Transverse colon (tissue), 4 donors: ENCODE data around the gene TSHZ3. TPM values are rescaled to one million over a fixed set of nuclear protein-coding genes. Genes with fewer than 3 reads are reported as not detected.

Experiments used
- DNase-seq: peaks from one replicate; pipeline ENCODE4 v3.0.0-alpha.2; 2019
- H3K27ac ChIP-seq, 4 donors: fragments of 200-600 bp; sonication (generic); 2 replicates each; pipeline ENCODE4 v1.5.1; 2016 to 2018; ENCODE audit warnings: inconsistent platforms in 4 of 4
- H3K27me3 ChIP-seq: fragments of 200-600 bp; sonication (generic); 2 replicates; pipeline ENCODE4 v1.5.1; 2017; ENCODE audit warnings: inconsistent platforms
- H3K36me3 ChIP-seq, 4 donors: fragments of 200-600 bp; sonication (generic); 2 replicates each; pipeline ENCODE4 v1.5.1; 2017 to 2019; ENCODE audit warnings: inconsistent platforms in 4 of 4
- H3K4me1 ChIP-seq, 4 donors: fragments of 200-600 bp; sonication (generic); 2 replicates each; pipeline ENCODE4 v1.5.1; 2017 to 2020; ENCODE audit warnings: inconsistent platforms in 4 of 4
- H3K4me3 ChIP-seq, 4 donors: fragments of 200-600 bp; sonication (generic); 1 replicate in 1 of 4; 2 replicates in 3 of 4; pipeline versions ENCODE4 v1.5.1 to v1.6.1; 2017 to 2019; ENCODE audit warnings: inconsistent platforms in 4 of 4
- H3K9me3 ChIP-seq, 2 donors: fragments of 200-600 bp; sonication (generic); 2 replicates each; pipeline ENCODE4 v1.5.1; 2017 to 2019; ENCODE audit warnings: inconsistent platforms in 2 of 2
- CTCF ChIP-seq, 5 experiments: fragments of 200-600 bp in 3 of 5; fragments of 450-650 bp in 2 of 5; sonication (generic) in 3 of 5; IDR thresholded peaks; 1 replicate in 2 of 5; 2 replicates in 3 of 5; pipeline ENCODE4 v1.5.1; 2016 to 2017; ENCODE audit warnings: antibody characterized with exemption in 5 of 5, inconsistent platforms in 3 of 5, mild to moderate bottlenecking in 2 of 5, moderate library complexity in 1 of 5
- EP300 ChIP-seq: sonication (generic); formaldehyde crosslinking; IDR thresholded peaks from one replicate; pipeline ENCODE4 v1.6.1; 2017; ENCODE audit warnings: antibody characterized with exemption, low read depth
- POLR2A ChIP-seq: fragments of 450-650 bp; IDR thresholded peaks from one replicate; pipeline ENCODE4 v1.6.1; 2016; ENCODE audit warnings: antibody characterized with exemption, mild to moderate bottlenecking, moderate library complexity
- POLR2AphosphoS5 ChIP-seq, 3 donors: sonication (generic); formaldehyde crosslinking; IDR thresholded peaks; one replicate each; pipeline ENCODE4 v1.6.1; 2016; ENCODE audit warnings: antibody characterized with exemption in 3 of 3
- WGBS, 2 donors: methylation state at CpG; one replicate each; pipeline ENCODE4 v1.1.5; 2018; ENCODE audit warnings: low coverage in 1 of 2; 5-methylcytosine and 5-hydroxymethylcytosine counted together
- in situ Hi-C, 4 donors: fragments of 200-750 bp; cut with MboI; loops; one replicate each; pipeline versions ENCODE4 v1.15.0 to v1.15.1; 2017; ENCODE audit warnings: low sequenced_read_pairs in 3 of 4, low pct_ligation_motif_present in 1 of 4, low pct_unique_long_range_greater_than_20kb in 1 of 4
- intact Hi-C: fragments of 100-400 bp; cut with DNase I; formaldehyde crosslinking; loops from one replicate; pipeline ENCODE4 v1.15.1; 2023; ENCODE audit warnings: low total_unique reads
- total RNA-seq, 4 donors: library from RNA; depleted of rRNA; stranded (reverse); fragments of >200 nt; gene quantifications; one replicate each; pipeline ENCODE4 v1.1.0, GENCODE V29; 2016

The TSHZ3 gene
- total RNA-seq, 4 donors from 2014 or later, result 3.0 to 6.4 (median 4.6) TPM

DNA sequence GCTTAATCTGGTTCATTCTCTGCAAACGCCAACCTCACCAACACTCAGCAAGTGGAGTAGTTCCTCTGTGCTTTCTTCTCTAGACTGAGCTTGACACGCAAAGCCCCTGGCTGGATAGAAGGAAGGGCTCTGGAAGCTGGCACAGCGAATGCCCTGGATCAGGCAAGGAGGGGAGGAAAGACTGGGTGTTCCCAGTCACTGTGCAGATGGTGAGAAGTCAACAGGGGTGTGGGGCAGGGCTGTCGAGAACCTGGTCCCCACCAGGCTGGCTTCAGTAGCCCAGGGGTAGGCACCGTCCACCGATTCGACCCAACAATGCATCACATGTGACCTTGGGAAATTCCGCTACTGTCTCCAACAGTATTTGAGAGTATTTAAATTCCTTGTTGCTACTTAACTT, 65.5 kb downstream of the TSHZ3 start:
- in situ Hi-C loops (no loop called here), intact Hi-C loops (no loop called here)
- H3K4me3 ChIP-seq, result no peak overlapping the region
- no peaks in the 10 kb centered on the region for H3K27me3 ChIP-seq
- no peak for TF ChIP-seq EP300
- TF ChIP-seq CTCF (IDR thresholded peaks at IDR 0.05), result no peak
- TF ChIP-seq POLR2A, result no peak
- no peak for TF ChIP-seq POLR2AphosphoS5 (IDR thresholded peaks at IDR 0.05)
- no peaks in the 10 kb centered on the region for H3K36me3 ChIP-seq
- H3K9me3 ChIP-seq, result no peaks in the 10 kb centered on the region
- no peak for DNase-seq
- H3K4me1 ChIP-seq, result peaks cover 0 to 6% (median 2%) of the 10 kb centered on the region in 4 donors
- 86% methylated on average over 8 of the region's 8 CpGs; no CpG with 5 or more reads in 1 of the 2 donors for WGBS, 2 donors
- no peak overlapping the region for H3K27ac ChIP-seq

- Histone ChIP-seq H3K27ac (no peak overlapping the region), H3K4me3 (no peak overlapping the region), H3K4me1 (peaks cover 0 to 6% (median 2%) of the 10 kb centered on the region in 4 donors), H3K27me3 (no peaks in the 10 kb centered on the region), H3K9me3 (no peaks in the 10 kb centered on the region), H3K36me3 (no peaks in the 10 kb centered on the region)
- in situ Hi-C loops, result no loop called here
- intact Hi-C loops, result no loop called here
- DNase-seq, result no peak
- TF ChIP-seq CTCF (IDR thresholded peaks at IDR 0.05) (no peak), POLR2AphosphoS5 (IDR thresholded peaks at IDR 0.05) (no peak), POLR2A (no peak)
- 83% methylated on average over 3 of the region's 4 CpGs; no CpG with 5 or more reads in 1 of the 2 donors for WGBS, 2 donors
Measured at GRCh38 chr19:31282346-31282745, 66.9 kb downstream of the TSHZ3 start.

DNA sequence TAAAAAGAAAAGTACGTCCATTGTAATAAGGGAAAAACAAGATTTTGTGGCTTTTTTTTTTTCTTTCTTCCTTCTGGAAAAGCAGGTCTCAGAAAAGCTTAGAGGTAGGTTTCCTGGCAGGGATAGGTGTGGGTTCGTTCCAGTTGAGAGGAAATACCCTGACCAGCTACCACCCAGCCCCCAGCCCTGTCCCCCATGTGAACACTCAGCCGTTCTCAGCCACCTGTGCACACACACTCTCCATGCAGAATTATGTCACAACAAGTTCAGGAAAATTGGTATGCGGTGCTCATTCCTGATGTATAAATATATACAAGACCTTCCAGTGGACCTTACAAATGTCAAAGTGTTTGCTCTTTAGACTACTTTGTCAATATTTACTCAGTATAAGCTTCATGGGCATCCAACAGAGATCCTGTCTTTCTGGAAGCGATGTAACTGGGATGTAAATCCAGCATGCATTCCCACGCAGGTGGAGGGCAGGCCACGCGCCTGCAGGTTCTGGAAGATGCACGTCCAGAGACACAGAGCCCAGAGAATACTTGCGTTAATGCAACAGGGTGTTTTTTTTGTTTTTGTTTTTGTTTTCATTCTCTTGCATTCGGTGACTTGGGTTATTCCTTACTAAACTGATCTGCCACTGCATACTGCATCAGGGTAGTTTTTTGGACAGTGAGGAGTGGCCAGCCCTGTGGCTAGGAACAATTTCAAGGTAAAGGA, 68.8 kb downstream of the TSHZ3 start:
- in situ Hi-C loops, result no loop called here
- TF ChIP-seq EP300 (no peak), POLR2A (no peak), CTCF (IDR thresholded peaks at IDR 0.05) (no peak), POLR2AphosphoS5 (IDR thresholded peaks at IDR 0.05) (no peak)
- Histone ChIP-seq H3K27me3 (no peaks in the 10 kb centered on the region), H3K27ac (no peak overlapping the region), H3K4me1 (peaks cover 0 to 3% (median 0%) of the 10 kb centered on the region in 4 donors), H3K4me3 (no peak overlapping the region), H3K36me3 (no peaks in the 10 kb centered on the region), H3K9me3 (no peaks in the 10 kb centered on the region)
- 51 to 62% methylated on average over 3 to 11 of the region's 11 CpGs for WGBS, 2 donors
- DNase-seq, result no peak
- intact Hi-C loops, result no loop called here

DNA sequence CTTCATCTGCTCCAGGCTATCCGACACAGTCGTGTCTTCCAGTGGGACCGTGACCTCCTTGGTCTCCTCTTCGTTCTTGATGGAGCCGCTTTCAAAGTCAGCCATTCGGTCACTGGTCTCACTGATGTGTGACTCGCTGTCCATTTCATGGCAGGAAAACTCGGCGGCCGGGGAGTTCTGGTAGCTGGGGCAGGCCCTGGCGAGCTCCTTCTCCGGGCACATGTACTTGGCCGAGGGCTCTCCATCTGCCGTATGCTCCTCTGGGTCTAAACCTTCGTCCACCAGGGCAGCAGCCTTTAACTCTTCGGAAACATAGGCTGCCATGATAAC, 69.8 kb downstream of the TSHZ3 start:
- peaks cover 3% of the 10 kb centered on the region for H3K27me3 ChIP-seq
- 89% methylated on average over 15 of the region's 16 CpGs; no CpG with 5 or more reads in 1 of the 2 donors for whole genome bisulfite sequencing, 2 donors
- H3K4me1 ChIP-seq, result peaks cover 0 to 12% (median 4%) of the 10 kb centered on the region in 4 donors
- DNase-seq, result no peak
- intact Hi-C loops, result no loop called here
- no peak overlapping the region for H3K4me3 ChIP-seq
- no peaks in the 10 kb centered on the region for H3K9me3 ChIP-seq
- TF ChIP-seq POLR2AphosphoS5 (IDR thresholded peaks at IDR 0.05) (no peak), POLR2A (no peak), CTCF (IDR thresholded peaks at IDR 0.05) (no peak), EP300 (no peak)
- H3K27ac ChIP-seq, result no peak overlapping the region
- in situ Hi-C loops, result no loop called here
- no peaks in the 10 kb centered on the region for H3K36me3 ChIP-seq
